Osteocyte (in vitro differentiated cells): ENCODE data around the gene GJA10. TPM values are rescaled to one million over a fixed set of nuclear protein-coding genes. Genes with fewer than 3 reads are reported as not detected.

Experiments
- DNase-seq: peaks from one replicate; pipeline ENCODE4 v3.0.0; 2021; ENCODE audit warnings: mixed read lengths; ENCODE audit not compliant: unreplicated experiment; ENCODE audit errors: extremely low spot score
- H3K27ac Mint-ChIP-seq: one replicate; pipeline ENCODE4 v1.8.0; 2021; ENCODE audit warnings: mild to moderate bottlenecking, mixed read lengths; ENCODE audit not compliant: unreplicated experiment
- H3K27me3 Mint-ChIP-seq: one replicate; pipeline ENCODE4 v1.8.0; 2021; ENCODE audit warnings: mixed read lengths; ENCODE audit not compliant: unreplicated experiment
- H3K36me3 Mint-ChIP-seq: one replicate; pipeline ENCODE4 v1.8.0; 2021; ENCODE audit warnings: mixed read lengths; ENCODE audit not compliant: unreplicated experiment
- H3K4me1 Mint-ChIP-seq: one replicate; pipeline ENCODE4 v1.8.0; 2021; ENCODE audit warnings: mixed read lengths; ENCODE audit not compliant: unreplicated experiment
- H3K4me3 Mint-ChIP-seq: one replicate; pipeline ENCODE4 v1.8.0; 2021; ENCODE audit warnings: mild to moderate bottlenecking, moderate library complexity, mixed read lengths; ENCODE audit not compliant: unreplicated experiment
- H3K9me3 Mint-ChIP-seq: one replicate; pipeline ENCODE4 v1.8.0; 2021; ENCODE audit warnings: mixed read lengths; ENCODE audit not compliant: unreplicated experiment
- total RNA-seq: library from RNA; stranded (reverse); gene quantifications from 2 replicates; pipeline ENCODE4 v1.2.1, GENCODE V29; 2021
- TF ChIP-seq, protein P1 (sequence below): fragments of 200-600 bp; sonication (generic); IDR thresholded peaks from 2 replicates; pipeline ENCODE4 v1.5.0; 2021; ENCODE audit warnings: antibody characterized with exemption, mild to moderate bottlenecking, moderate library complexity

The GJA10 gene
- total RNA-seq, 1 donor from 2014 or later, result not detected

GRCh38 chr6:89862698-89863097 lies 31.6 kb upstream of the GJA10 start:
- peaks cover 10% of the 10 kb centered on the region for H3K9me3 Mint-ChIP-seq
- H3K36me3 Mint-ChIP-seq, result peaks cover 64% of the 10 kb centered on the region
- DNase-seq, result no peak
- H3K4me3 Mint-ChIP-seq, result no peak overlapping the region
- TF ChIP-seq, protein P1, sequence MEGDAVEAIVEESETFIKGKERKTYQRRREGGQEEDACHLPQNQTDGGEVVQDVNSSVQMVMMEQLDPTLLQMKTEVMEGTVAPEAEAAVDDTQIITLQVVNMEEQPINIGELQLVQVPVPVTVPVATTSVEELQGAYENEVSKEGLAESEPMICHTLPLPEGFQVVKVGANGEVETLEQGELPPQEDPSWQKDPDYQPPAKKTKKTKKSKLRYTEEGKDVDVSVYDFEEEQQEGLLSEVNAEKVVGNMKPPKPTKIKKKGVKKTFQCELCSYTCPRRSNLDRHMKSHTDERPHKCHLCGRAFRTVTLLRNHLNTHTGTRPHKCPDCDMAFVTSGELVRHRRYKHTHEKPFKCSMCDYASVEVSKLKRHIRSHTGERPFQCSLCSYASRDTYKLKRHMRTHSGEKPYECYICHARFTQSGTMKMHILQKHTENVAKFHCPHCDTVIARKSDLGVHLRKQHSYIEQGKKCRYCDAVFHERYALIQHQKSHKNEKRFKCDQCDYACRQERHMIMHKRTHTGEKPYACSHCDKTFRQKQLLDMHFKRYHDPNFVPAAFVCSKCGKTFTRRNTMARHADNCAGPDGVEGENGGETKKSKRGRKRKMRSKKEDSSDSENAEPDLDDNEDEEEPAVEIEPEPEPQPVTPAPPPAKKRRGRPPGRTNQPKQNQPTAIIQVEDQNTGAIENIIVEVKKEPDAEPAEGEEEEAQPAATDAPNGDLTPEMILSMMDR, result no peak
- H3K27me3 Mint-ChIP-seq, result no peaks in the 10 kb centered on the region
- no peaks in the 10 kb centered on the region for H3K4me1 Mint-ChIP-seq
- H3K27ac Mint-ChIP-seq, result no peak overlapping the region

- Mint-ChIP-seq H3K36me3 (peaks cover 61% of the 10 kb centered on the region), H3K27me3 (no peaks in the 10 kb centered on the region), H3K9me3 (peaks cover 10% of the 10 kb centered on the region), H3K27ac (no peak overlapping the region), H3K4me3 (no peak overlapping the region), H3K4me1 (no peaks in the 10 kb centered on the region)
- TF ChIP-seq, protein P1, result no peak
- no peak for DNase-seq
Measured at GRCh38 chr6:89866024-89866678, 28.1 kb upstream of the GJA10 start.

DNA sequence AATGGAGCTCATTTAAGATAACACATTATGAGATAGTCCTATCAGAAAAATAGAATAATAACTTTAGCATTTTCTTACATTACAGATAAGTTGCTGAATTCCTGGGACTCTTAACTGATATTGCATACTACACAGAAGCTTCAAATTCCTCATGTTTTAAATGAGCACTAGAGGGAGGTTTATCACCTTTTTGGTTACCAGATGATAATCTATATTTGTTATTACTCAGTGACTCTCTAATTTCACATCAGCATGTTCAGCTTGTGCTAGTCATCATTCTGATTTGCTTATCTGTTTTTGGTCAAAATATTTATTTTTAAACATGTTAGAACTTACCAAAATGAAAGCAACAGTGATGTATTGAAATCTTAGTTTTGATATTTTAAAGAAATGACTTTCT lies 20.5 kb upstream of the GJA10 start:
- no peak overlapping the region for H3K4me3 Mint-ChIP-seq
- no peaks in the 10 kb centered on the region for H3K4me1 Mint-ChIP-seq
- H3K36me3 Mint-ChIP-seq, result peaks cover 21% of the 10 kb centered on the region
- H3K27ac Mint-ChIP-seq, result no peak overlapping the region
- no peak for DNase-seq
- no peaks in the 10 kb centered on the region for H3K27me3 Mint-ChIP-seq
- no peaks in the 10 kb centered on the region for H3K9me3 Mint-ChIP-seq
- TF ChIP-seq, protein P1, result no peak

GRCh38 chr6:89874438-89874837 lies 19.8 kb upstream of the GJA10 start:
- Mint-ChIP-seq H3K4me1 (no peaks in the 10 kb centered on the region), H3K27me3 (no peaks in the 10 kb centered on the region), H3K4me3 (no peak overlapping the region), H3K9me3 (no peaks in the 10 kb centered on the region), H3K27ac (no peak overlapping the region), H3K36me3 (peaks cover 20% of the 10 kb centered on the region)
- DNase-seq, result no peak
- TF ChIP-seq, protein P1, result no peak

DNA sequence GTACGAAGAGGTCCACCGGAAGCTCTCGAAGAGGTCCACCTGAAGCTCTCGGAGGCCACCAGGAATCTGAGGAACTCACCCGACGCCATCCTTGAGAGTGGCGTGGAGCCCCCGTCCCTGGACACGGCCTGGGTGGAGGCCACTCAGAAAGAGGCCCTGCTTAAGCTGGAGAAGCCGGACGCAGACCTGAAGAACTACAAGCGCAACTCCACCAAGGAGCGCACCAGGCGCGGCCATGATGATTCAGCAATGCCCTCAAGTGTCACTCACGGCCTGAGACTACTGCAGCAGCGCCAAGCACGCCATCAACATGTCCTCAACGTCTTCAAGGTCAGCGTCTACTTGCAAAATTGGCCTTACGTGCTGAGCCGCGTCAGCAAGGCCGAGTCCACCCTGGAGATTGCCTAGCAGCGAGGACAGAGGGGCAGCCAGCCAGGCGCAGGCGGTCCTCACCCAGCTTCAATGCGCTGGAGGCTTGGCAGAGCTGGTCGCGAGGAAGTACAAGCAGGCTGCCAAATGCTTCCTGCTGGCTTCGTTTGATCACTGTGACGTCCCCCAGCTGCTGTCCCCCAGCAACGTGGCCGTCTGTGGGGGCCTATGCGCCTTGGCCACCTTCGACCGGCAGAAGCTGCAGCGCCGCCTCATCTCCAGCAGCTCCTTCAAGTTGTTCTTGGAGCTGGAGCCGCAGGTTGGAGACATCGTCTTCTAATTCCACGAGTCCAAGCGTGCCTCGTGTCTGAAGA lies 7.7 kb upstream of the GJA10 start:
- peaks cover 21% of the 10 kb centered on the region for H3K27me3 Mint-ChIP-seq
- H3K27ac Mint-ChIP-seq, result no peak overlapping the region
- TF ChIP-seq, protein P1, result no peak
- H3K36me3 Mint-ChIP-seq, result no peaks in the 10 kb centered on the region
- no peaks in the 10 kb centered on the region for H3K4me1 Mint-ChIP-seq
- no peak overlapping the region for H3K4me3 Mint-ChIP-seq
- DNase-seq, result no peak
- H3K9me3 Mint-ChIP-seq, result no peaks in the 10 kb centered on the region
